Lower leg skin (tissue), 4 donors: ENCODE data around the gene ETFDH. TPM values are rescaled to one million over a fixed set of nuclear protein-coding genes. Genes with fewer than 3 reads are reported as not detected.

Source experiments
- DNase-seq, 2 donors: peaks; one replicate each; pipeline ENCODE4 v3.0.0-alpha.2; 2019; ENCODE audit warnings: low spot score in 2 of 2
- H3K4me3 ChIP-seq: fragments of 200-600 bp; sonication (generic); 2 replicates; pipeline ENCODE4 v1.5.1; 2017; ENCODE audit warnings: mild to moderate bottlenecking, low read depth; ENCODE audit not compliant: poor library complexity, severe bottlenecking
- CTCF ChIP-seq, 3 donors: fragments of 450-650 bp; IDR thresholded peaks; one replicate each; pipeline ENCODE4 v1.5.1; 2016; ENCODE audit warnings: antibody characterized with exemption in 3 of 3, mild to moderate bottlenecking in 3 of 3, moderate library complexity in 2 of 3
- POLR2A ChIP-seq, 2 donors: fragments of 450-650 bp; IDR thresholded peaks; one replicate each; pipeline ENCODE4 v1.6.1; 2016 to 2017; ENCODE audit warnings: antibody characterized with exemption in 2 of 2, mild to moderate bottlenecking in 1 of 2, moderate library complexity in 1 of 2
- WGBS, 2 donors: methylation state at CpG; one replicate each; pipeline ENCODE4 v1.1.5; 2018; 5-methylcytosine and 5-hydroxymethylcytosine counted together
- intact Hi-C: fragments of 100-400 bp; cut with DNase I; formaldehyde crosslinking; loops from one replicate; pipeline ENCODE4 v1.15.0; 2023; ENCODE audit warnings: low total_unique reads
- total RNA-seq, 4 donors: library from RNA; depleted of rRNA; stranded (reverse); fragments of >200 nt; gene quantifications; one replicate each; pipeline ENCODE4 v1.1.0, GENCODE V29; 2016

The ETFDH gene
- 100 to 1,000 TPM in 1 of 4 donors, 10 to 100 TPM in 3; 34.6 to 118 (median 58.4) TPM for total RNA-seq

GRCh38 chr4:158671915-158672806 is at the start of gene ETFDH:
Gene ETFDH, plus strand, starts transcription at chr4:158672296. Its CDS starts 161 bp downstream, at chr4:158672457.
- TF ChIP-seq POLR2A (IDR thresholded peaks at IDR 0.05) (peak in 1 of 2 donors; percentile 19), CTCF (IDR thresholded peaks at IDR 0.05) (peak in 1 of 3 donors; percentile 82)
- DNase-seq: peak; percentile 99
- 0 to 1% methylated on average over 37 to 54 of the region's 60 CpGs for WGBS, 2 donors
- peak within 1 kb of the TSS; percentile 85 for H3K4me3 ChIP-seq
- intact Hi-C loops: no loop called here

- TF ChIP-seq CTCF (IDR thresholded peaks at IDR 0.05): peak in 1 of 3 donors; percentile 24
- no peak for TF ChIP-seq POLR2A (IDR thresholded peaks at IDR 0.05)
- peak in 1 of 2 donors; percentile 17 for DNase-seq
- intact Hi-C loops: loop anchor here (5.0 to 10.0 kb wide), 2 partner anchors 363 to 640 kb away; no protein-coding TSS in a partner anchor
- 24 to 33% methylated on average over 3 of the region's 3 CpGs for WGBS, 2 donors
- no peak overlapping the region for H3K4me3 ChIP-seq
Measured at GRCh38 chr4:158624889-158625478, 47.1 kb upstream of the ETFDH start.

- no peak overlapping the region for H3K4me3 ChIP-seq
- 53 to 54% methylated on average over 2 of the region's 2 CpGs for WGBS, 2 donors
- DNase-seq: no peak
- TF ChIP-seq CTCF (IDR thresholded peaks at IDR 0.05): no peak
- no peak for TF ChIP-seq POLR2A (IDR thresholded peaks at IDR 0.05)
- intact Hi-C loops: loop anchor here (5.0 to 10.0 kb wide), 2 partner anchors 363 to 641 kb away; no protein-coding TSS in a partner anchor
Measured at GRCh38 chr4:158625544-158625943, 46.6 kb upstream of the ETFDH start.

GRCh38 chr4:158630893-158631292 is 41.2 kb upstream of the ETFDH start:
- 46 to 63% methylated on average over 1 of the region's 1 CpG for WGBS, 2 donors
- no peak overlapping the region for H3K4me3 ChIP-seq
- TF ChIP-seq CTCF (IDR thresholded peaks at IDR 0.05) (no peak), POLR2A (IDR thresholded peaks at IDR 0.05) (no peak)
- no peak for DNase-seq
- intact Hi-C loops: no loop called here

- intact Hi-C loops: no loop called here
- DNase-seq: no peak
- TF ChIP-seq CTCF (IDR thresholded peaks at IDR 0.05): no peak
- no peak for TF ChIP-seq POLR2A (IDR thresholded peaks at IDR 0.05)
- 81 to 95% methylated on average over 1 of the region's 1 CpG for WGBS, 2 donors
- H3K4me3 ChIP-seq: no peak overlapping the region
Measured at GRCh38 chr4:158636619-158637018, 35.5 kb upstream of the ETFDH start.
